GM11168 (cell line): Measurements from ENCODE around the gene C9orf50.

ENCODE experiments used
- in situ Hi-C: fragments of 300-500 bp; cut with MboI; formaldehyde crosslinking; loops from one replicate; pipeline ENCODE4 v1.12.0; 2022; ENCODE audit warnings: low sequenced_read_pairs; ENCODE audit not compliant: unreplicated experiment

Gene C9orf50

GRCh38 chr9:129576546-129577543, 44.1 kb downstream of the C9orf50 start:
- in situ Hi-C loops, result no loop called here

- in situ Hi-C loops, result no loop called here
These were observed 45.1 kb downstream of the C9orf50 start for GRCh38 chr9:129575818-129576217.

- in situ Hi-C loops, result no loop called here
These were observed 45.9 kb downstream of the C9orf50 start for GRCh38 chr9:129574911-129575585.

DNA sequence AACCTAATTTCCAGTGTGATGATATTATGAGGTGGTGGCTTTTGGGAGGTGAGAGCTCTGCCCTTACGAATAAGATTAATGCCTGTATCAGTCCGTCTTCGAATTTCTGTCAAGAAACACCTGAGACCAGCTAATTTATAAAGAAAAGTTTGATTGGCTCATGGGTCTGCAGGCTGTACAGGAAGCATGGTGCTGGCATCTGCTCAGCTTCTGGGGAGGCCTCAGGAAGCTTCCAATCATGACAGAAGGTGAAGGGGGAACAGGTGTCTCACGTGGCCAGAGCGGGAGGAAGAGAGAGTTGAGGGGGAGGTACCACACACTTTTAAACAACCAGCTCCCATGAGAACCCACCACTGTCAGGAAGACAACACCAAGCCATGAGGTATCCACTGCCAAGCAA, 46.9 kb downstream of the C9orf50 start:
- in situ Hi-C loops, result no loop called here

GRCh38 chr9:129572517-129572916, 48.4 kb downstream of the C9orf50 start:
- in situ Hi-C loops, result no loop called here

- in situ Hi-C loops, result no loop called here
These were observed 48.9 kb downstream of the C9orf50 start for GRCh38 chr9:129572052-129572425.

DNA sequence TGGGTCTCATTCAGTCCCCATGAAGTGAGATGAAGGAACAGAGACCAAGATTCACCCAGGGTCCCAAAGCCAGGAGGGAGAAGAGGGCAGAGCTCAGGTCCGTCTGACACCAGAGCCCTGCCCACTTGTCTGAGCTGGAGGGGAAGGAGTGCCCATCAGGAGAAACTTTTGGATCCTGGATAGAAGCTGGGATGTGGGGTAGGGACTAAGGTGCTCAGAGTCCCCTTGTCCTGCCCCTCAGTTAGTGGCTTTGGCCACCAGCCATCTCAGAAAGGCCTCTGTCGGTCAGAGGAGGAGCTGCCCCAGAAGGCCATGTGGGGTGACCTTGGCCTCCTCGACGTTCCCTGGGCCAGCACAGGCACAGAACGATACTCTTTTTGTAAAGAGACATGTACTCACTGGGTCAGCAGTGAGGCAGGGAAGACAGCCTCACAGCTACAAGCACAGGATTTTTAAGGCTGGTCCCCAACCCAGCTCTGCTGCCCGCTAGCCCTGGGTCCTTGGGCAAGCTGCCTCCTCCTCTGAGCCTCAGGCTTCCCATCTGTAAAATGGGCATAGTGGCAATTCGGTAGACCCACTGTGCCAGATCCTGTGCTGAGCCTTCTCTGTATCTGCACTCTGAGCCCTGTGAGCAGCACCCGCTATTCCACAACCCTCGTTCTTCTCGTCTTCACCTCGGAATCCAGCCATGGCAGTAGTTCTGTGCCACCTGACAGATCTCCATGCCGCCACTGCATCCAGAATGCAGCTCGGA, 49.4 kb downstream of the C9orf50 start:
- in situ Hi-C loops, result no loop called here

- in situ Hi-C loops, result no loop called here
These were observed 50.2 kb downstream of the C9orf50 start for GRCh38 chr9:129570450-129571297.

GRCh38 chr9:129569502-129570449, 51.1 kb downstream of the C9orf50 start:
- in situ Hi-C loops, result no loop called here

GRCh38 chr9:129568560-129569501, 52.1 kb downstream of the C9orf50 start:
- in situ Hi-C loops, result no loop called here

DNA sequence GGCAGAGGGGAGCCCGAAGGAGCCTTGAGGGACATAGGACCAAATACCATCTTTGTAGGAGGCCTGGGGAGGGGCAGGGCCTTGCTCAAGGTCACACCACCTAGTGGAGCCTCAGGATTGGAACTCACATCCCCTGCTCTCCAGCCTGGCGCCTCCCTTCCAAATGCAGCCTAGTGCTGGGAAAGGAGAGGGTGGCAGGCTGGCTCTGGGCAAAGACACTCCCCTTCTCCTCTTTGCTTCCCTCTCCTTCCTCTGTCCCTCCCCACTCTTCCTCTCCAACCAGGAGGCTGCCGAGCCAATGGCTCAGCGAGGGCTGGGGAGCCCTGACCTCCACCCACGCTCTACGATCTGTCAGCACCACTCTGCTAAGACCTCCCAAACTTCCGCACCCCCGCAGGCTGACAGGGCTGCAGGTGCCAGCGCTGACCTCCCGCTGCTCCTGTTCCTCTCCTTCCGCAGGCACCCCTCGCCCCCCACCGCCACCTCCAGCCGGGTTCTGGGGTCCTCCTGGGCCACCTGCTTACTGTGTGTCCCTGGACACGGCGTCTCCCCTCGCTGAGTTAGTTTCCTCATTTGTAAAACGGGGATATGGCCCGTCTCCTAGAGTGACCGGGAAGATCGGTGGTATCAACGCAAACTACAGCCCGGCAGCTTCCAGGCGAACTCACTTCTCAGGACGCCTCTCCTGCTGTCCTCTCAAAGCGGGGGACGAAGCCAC, 52.9 kb downstream of the C9orf50 start:
- in situ Hi-C loops, result no loop called here

DNA sequence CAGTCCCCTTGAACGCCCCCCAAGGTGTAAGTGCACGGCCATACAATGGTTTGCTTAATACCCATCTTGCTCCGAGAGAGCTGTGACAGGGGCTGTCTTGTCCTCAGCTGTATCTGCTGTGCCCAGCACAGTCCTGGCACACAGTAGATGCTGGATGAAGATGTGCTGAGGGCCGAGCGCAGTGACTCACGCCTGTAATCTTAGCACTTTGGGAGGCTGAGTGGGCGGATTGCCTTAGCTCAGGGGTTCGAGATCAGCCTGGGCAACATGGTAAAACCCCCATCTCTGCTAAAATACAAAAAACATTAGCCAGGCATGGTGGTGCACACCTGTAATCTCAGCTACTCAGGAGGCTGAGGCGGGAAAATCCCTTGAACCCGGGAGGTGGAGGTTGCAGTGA, 53.6 kb downstream of the C9orf50 start:
- in situ Hi-C loops, result no loop called here

- in situ Hi-C loops, result no loop called here
These were observed 54.2 kb downstream of the C9orf50 start for GRCh38 chr9:129566563-129567266.

- in situ Hi-C loops, result no loop called here
These were observed 58.0 kb downstream of the C9orf50 start for GRCh38 chr9:129562917-129563316.

GRCh38 chr9:129562514-129562913, 58.4 kb downstream of the C9orf50 start:
- in situ Hi-C loops, result no loop called here
